ENCODE results near the gene MID1. TPM values are rescaled to one million over a fixed set of nuclear protein-coding genes. Genes with fewer than 3 reads are reported as not detected.
A peak's percentile ranks its signal among the peaks of the same experiment; 100 is the strongest.

The MID1 gene
- total RNA-seq, 1 experiment from 2014 or later: 9.7 TPM

GRCh38 chrX:10519761-10520160 is 100.6 kb downstream of the MID1 start:
- Mint-ChIP-seq H3K9me3 (ENCODE audit: unreplicated experiment) (no peaks in the 10 kb centered on the region), H3K36me3 (ENCODE audit: insufficient read depth, unreplicated experiment) (no peaks in the 10 kb centered on the region), H3K4me1 (ENCODE audit: insufficient read depth, unreplicated experiment) (peaks cover 16% of the 10 kb centered on the region), H3K4me3 (ENCODE audit: unreplicated experiment) (no peak overlapping the region), H3K27ac (ENCODE audit: low read depth, unreplicated experiment) (peak overlapping the region; percentile 43), H3K27me3 (ENCODE audit: insufficient read depth, unreplicated experiment) (no peaks in the 10 kb centered on the region)
- POLR2A ChIA-PET: interaction anchor here (0.5 to 1.5 kb wide), 7 partner anchors 26 to 105 kb away, joined by 3 to 4 read pairs (median 3); partner anchors contain the start of gene MID1
- DNase-seq (ENCODE audit: unreplicated experiment): no peak
- intact Hi-C loops (cut with micrococcal nuclease): no loop called here
- CTCF ChIA-PET: interaction anchor here (1.0 to 1.2 kb wide), 2 partner anchors 57 to 96 kb away, joined by 3 read pairs; no protein-coding TSS in a partner anchor
- no TSS peak for BruUV-seq (replicated peaks)
- TF ChIP-seq CTCF (IDR thresholded peaks at IDR 0.05; ENCODE audit: unreplicated experiment): no peak

GRCh38 chrX:10519278-10519677 is 101.1 kb downstream of the MID1 start:
- intact Hi-C loops (cut with micrococcal nuclease): no loop called here
- Mint-ChIP-seq H3K4me3 (ENCODE audit: unreplicated experiment) (no peak overlapping the region), H3K9me3 (ENCODE audit: unreplicated experiment) (no peaks in the 10 kb centered on the region), H3K27ac (ENCODE audit: low read depth, unreplicated experiment) (peak overlapping the region; percentile 43), H3K27me3 (ENCODE audit: insufficient read depth, unreplicated experiment) (no peaks in the 10 kb centered on the region), H3K4me1 (ENCODE audit: insufficient read depth, unreplicated experiment) (peaks cover 11% of the 10 kb centered on the region), H3K36me3 (ENCODE audit: insufficient read depth, unreplicated experiment) (no peaks in the 10 kb centered on the region)
- BruUV-seq (replicated peaks): no TSS peak
- CTCF ChIA-PET: interaction anchor here (1.2 kb wide), 1 partner anchor 58 kb away, joined by 3 read pairs; no protein-coding TSS in a partner anchor
- no peak for TF ChIP-seq CTCF (IDR thresholded peaks at IDR 0.05; ENCODE audit: unreplicated experiment)
- POLR2A ChIA-PET: interaction anchor here (0.6 to 1.5 kb wide), 6 partner anchors 18 to 101 kb away, joined by 3 to 4 read pairs (median 3); partner anchors contain the start of gene MID1
- no peak for DNase-seq (ENCODE audit: unreplicated experiment)

- no peaks in the 10 kb centered on the region for H3K27me3 Mint-ChIP-seq (ENCODE audit: insufficient read depth, unreplicated experiment)
- peaks cover 11% of the 10 kb centered on the region for H3K4me1 Mint-ChIP-seq (ENCODE audit: insufficient read depth, unreplicated experiment)
- BruUV-seq (replicated peaks): no TSS peak
- DNase-seq (ENCODE audit: unreplicated experiment): no peak
- H3K4me3 Mint-ChIP-seq (ENCODE audit: unreplicated experiment): no peak overlapping the region
- ChIA-PET CTCF (no interaction called here), POLR2A (no interaction called here)
- H3K9me3 Mint-ChIP-seq (ENCODE audit: unreplicated experiment): no peaks in the 10 kb centered on the region
- TF ChIP-seq CTCF (IDR thresholded peaks at IDR 0.05; ENCODE audit: unreplicated experiment): no peak
- H3K36me3 Mint-ChIP-seq (ENCODE audit: insufficient read depth, unreplicated experiment): no peaks in the 10 kb centered on the region
- intact Hi-C loops (cut with micrococcal nuclease): no loop called here
- H3K27ac Mint-ChIP-seq (ENCODE audit: low read depth, unreplicated experiment): no peak overlapping the region
Measured at GRCh38 chrX:10518073-10518472, 102.3 kb downstream of the MID1 start.

GRCh38 chrX:10516781-10517322 is 103.5 kb downstream of the MID1 start:
- ChIA-PET CTCF (no interaction called here), POLR2A (no interaction called here)
- Mint-ChIP-seq H3K9me3 (ENCODE audit: unreplicated experiment) (no peaks in the 10 kb centered on the region), H3K4me3 (ENCODE audit: unreplicated experiment) (no peak overlapping the region), H3K36me3 (ENCODE audit: insufficient read depth, unreplicated experiment) (no peaks in the 10 kb centered on the region), H3K4me1 (ENCODE audit: insufficient read depth, unreplicated experiment) (peaks cover 20% of the 10 kb centered on the region), H3K27me3 (ENCODE audit: insufficient read depth, unreplicated experiment) (no peaks in the 10 kb centered on the region), H3K27ac (ENCODE audit: low read depth, unreplicated experiment) (no peak overlapping the region)
- BruUV-seq (replicated peaks): no TSS peak
- TF ChIP-seq CTCF (IDR thresholded peaks at IDR 0.05; ENCODE audit: unreplicated experiment): no peak
- DNase-seq (ENCODE audit: unreplicated experiment): no peak
- intact Hi-C loops (cut with micrococcal nuclease): no loop called here
